GM10847 (cell line): ENCODE data around the gene SDK1.

Source experiments
- POLR2A ChIP-seq: IDR thresholded peaks from 2 replicates; pipeline ENCODE4 v1.6.1; 2011; ENCODE audit not compliant: insufficient read length; ENCODE audit errors: extremely low read depth

The SDK1 gene

DNA sequence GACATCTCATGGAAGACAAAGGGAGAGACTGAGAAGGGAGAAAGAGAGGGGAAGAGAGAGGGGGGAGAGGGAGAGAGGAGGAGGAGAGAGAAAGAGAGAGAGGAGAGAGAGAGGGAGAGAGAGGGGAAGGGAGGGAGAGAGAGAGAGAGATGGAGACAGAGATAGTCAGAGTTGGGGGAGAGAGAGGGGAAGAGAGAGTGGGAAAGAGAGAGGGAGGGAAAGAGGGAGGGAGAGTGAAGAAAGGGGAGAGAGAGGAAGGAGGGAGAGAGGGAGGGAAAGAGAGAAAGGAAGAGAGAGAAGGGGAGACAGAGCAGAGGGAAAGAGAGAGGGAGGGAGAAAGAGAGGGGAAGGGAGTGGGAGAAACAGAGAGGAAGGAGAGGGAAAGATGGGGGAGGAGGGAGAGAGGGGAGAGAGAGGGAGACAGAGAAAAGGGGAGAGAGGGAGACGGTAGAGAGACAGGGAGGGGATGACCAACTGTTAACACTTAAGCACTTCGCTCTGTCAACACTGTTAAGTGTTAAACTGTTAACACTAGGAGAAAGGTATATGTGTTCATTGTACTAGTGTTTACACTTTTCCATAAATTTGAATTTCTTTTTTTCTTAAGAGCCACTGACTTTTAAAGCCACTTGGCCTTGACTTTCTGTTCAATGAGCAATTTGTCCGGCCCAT is 21.8 kb upstream of the SDK1 start:
- no peak for TF ChIP-seq POLR2A

DNA sequence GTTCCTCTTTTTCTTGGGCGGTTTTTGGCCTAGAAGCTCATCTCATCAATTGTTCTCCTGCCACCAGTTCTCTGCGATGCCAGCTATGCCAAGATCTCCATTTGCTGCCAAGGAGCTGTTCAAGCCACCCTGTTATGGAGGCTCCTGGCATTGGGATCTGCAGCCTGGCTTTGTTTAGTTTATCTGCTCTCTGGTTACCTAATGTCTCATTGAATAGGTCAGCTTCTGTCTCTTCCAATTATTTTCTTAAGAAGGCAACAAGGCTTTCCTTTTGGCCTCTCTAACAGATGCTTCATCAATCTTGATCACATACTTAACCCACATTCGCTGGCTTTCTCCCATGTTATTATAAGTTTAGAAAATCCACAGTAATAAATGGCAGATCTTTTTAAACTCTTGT is 20.6 kb upstream of the SDK1 start:
- no peak for TF ChIP-seq POLR2A

DNA sequence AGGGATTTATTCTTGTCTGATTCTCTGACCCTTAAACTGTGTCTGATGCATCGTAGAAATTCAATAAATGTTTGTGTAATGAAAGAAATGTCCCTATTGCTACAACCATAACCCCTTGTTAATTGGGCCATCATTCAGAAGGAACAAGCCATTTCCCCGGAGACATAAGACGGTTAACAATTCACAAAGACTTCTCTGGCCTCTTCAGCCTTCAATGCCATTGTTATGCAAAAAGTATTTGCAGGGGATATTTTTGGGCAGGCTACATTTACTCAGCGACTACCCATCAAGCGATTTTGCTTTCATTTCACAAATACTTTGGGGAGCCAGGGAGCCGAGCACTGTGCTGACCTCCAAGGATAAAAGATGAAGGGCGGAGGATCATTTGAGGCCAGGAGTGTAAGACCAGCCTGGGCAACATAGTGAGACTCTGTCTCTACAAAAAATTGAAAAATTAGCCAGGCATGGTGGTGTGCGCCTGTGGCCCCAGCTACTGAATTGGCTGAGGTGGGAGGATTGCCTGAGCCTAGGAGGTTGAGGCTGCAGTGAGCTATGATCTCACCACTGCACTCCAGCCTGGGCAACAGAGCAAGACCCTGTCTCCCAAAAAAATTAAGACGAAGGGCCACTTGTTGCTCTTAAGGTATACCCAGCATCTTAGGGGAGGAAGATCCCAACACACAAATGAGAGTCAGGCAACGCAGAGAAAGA is 20.0 kb upstream of the SDK1 start:
- no peak for TF ChIP-seq POLR2A

DNA sequence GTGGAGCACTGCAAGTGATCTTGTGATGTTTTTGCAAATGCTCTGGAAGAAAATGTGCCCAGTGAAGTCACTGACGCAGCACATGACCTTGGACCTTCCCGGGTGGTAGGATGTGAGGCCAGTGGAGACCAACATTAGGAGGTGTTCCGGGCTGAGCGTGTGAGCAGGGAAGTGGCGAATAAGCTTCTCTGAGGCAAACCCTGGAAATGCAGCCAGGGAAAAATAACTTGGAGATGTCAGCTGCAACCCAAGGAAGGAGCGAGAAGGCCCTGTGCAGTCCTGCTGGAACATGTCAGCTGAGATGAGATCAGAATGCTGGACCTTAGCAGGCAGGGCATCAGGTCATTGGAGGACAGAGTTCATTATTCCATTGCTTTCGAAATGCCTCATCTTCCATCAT is 18.6 kb upstream of the SDK1 start:
- TF ChIP-seq POLR2A: no peak

DNA sequence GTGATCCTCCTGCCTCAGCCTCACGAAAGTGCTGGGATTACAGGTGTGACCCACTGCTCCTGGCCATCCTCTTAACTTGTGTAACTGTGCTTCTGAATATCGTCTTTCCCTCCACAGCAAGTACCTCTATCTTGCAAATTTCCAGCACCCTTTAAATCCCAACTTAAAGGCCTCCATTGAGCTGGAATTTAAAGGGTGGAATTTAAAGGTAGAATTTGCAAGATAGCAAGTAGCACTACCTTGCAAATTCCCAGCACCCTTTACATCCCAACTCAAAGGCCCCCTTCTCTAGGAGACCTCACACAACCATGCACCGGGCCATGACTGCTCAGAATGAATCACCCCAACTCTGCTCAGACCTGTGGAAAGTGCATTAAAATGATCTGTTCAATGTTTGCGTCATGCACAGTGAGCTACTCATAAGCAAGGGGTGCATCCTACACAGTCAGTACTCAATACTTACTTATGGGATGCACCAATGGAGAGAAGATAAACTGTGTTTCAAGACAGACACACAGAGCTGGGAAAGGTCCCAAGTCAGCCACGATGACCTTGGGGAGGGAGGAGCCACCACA is 17.8 kb upstream of the SDK1 start:
- TF ChIP-seq POLR2A: no peak

DNA sequence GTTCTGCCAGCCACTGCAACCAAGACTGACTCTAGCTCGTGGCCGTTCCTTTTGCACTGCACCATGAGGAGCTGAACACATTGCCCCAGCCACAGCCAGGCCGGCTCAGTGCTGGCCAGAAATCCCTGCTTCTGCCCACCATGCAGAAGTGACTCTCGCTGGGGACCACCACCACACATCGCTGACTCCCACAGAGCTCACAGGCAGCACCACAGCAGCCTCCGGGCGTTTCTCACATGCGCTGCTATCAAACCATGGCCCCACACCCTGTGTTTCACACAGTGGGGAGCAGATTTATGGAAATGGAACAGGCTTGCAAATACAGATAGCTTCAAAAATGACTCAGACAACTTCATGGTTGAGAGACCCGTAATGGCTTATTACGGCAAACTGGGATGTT is 15.4 kb upstream of the SDK1 start:
- no peak for TF ChIP-seq POLR2A

DNA sequence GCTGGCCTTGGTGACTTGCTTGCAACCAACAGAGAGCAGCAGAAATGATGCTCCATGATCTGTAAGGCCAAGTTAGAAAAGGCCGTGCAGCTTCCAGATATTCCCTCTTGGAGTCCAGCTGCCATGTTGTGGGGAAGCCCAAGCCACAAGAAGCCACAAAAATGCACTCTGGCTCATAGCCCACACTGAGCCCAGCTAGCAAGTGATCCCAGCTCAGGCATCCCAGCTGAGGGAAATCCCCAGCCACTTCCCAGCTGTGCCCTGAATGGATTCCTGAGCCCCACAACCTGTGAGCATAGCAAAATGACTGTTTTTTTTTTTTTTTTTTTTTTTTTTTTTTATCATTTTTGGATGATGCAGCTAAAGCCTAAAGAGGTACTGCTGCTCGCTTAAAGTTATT is 11.1 kb upstream of the SDK1 start:
- TF ChIP-seq POLR2A: no peak

DNA sequence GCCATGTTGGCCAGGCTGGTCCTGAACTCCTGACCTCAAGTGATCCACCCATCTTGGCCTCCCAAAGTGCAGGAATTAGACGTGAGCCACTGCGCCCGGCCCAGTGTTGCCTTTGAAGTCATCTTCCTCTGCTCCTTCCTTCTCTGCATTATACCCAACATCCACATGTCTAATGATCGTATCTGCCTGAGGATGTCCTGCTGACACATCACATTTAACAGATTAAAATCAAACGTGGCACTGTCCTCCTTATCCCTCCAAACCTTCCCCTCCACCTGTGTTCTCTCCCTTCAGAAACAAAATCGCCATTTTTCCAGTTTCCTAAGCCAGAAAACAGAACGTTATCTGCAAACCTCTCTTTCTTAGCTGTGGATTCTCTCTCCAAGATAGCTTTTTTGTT is 8.4 kb upstream of the SDK1 start:
- TF ChIP-seq POLR2A: no peak

DNA sequence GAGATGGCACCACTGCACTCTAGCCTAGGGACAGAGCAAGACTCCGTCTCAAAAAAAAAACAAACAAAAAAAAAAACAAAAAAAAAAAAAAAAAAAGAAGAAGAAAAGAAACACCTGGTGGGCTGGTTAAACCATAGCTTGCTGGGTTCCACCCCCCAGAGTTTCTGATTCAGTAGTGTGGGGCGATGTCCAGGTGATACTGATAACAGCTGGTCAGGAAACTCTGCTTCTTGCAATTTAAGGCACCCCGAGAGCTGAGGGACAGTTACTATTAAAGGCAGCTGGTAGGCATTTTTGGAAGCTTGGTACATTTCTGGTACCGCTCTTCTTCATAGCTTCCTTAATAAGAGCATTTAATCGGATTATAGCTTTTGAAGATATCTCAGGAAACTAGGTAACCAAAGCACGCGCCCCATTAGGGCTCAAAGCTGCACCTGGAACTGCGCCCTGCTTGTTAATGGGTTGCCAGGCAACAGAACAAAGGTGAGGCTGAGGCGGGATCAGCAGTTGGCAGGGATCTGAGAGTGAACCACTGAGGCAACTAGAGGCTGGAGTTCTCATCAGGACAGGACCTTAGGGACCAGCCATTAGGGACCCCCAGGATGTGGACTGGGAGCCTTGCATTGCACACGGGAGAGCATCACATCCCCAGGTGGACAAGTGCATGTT is 6.5 kb upstream of the SDK1 start:
- TF ChIP-seq POLR2A: no peak

DNA sequence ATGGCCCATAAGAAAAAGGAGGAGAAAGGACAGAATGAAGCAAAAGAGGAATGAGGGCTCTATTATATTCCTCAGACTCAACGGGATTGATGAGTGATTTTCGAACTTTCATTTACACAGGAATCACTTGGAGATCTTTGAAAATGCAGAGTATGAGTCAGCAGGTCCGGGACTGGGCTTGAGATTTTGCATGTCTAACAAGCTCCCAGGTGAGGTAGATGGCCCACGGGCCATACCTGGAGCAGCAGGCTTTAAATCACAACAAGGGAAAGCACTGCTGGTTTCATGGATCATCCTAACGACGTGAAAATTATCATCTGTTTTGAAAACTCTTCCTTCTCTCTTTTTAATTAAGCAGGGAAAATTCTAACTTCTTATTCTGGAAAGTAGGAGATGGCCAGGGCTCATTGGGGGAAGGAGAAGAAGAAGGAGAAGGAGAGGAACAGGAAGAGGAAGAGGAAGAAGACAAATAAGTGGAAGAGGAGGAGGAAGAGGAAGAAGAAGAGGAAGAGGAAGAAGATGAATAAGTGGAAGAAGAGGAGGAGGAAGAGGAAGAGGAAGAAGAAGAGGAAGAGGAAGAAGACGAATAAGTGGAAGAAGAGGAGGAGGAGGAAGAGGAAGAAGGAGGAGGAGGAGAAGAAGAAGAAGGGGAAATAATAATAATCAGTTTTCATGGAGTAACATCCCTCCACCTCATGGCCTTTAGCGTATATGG is 3.8 kb upstream of the SDK1 start:
- TF ChIP-seq POLR2A: no peak

DNA sequence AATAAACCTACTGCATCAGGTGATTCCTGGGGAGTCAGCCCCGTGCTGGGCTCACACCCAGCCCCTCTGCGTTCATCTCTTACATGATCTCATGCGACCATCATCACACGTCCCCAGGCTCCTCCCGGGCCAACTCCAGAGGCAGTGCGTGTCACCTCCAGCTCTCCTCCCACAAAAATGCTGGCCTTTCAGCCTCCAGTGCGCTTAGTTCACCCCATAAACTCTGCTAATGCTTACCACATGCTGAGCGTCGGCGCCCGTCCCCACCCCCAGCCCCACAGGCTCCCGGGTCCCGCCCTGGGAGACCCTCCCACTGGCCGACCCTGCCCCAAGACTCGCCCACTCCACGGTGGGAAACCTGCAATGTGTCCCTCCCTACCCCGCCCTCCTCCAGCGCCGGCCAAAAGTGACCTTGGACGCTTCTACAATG is 816 bp upstream of the SDK1 start:
- no peak for TF ChIP-seq POLR2A

DNA sequence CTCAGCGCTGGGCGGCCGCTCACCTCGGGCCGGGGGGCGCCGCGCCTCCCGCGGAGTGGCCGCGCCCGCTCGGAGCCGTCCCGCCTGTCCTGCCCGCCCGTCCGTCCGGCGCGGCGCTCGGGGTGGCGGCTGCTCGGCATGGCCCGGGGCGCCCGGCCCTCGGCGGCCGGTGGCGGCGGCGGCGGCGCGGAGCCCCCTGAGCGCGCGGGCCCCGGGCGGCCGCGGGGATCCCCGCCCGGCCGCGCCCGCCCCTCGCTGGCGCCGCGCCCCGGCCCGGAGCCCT is 338 bp downstream of the SDK1 start:
- TF ChIP-seq POLR2A: no peak

DNA sequence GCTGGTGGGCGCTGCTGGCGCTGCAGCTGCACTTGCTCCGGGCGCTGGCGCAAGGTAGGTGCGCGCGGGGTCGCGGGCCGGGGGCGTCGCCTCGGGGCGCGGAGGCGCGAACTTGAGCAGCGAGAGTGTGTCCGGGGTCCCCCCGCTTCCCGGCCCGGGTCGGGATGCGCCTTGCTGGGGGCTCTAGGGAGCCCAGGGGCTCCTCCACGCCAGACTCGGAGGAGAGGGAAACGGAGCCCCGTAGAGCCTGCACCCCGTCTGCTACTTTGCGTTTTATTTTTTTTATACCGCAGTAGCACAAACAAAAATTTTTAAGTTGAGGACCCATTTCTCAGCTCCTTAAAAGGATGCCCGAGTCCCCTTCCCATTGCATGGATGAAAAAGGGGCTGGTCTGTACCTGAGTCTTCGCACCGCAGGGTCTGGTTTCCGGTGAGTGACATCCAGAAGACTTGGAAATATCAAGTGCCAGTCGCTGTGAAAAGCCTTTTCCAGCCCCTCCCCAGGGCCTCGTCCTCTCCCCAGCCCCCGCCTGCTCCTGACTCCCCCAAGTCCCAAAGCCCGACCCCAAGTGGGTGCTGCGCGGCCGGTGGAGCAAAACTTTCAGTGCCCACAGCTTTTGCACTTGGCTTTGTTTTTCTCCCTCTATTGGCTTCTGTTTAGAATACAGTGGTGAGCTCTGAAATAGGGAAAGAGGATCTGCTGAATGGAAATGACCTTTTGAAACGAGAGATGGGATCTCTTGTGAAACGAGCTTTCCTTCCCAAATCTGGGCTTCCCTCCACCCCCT is 973 bp downstream of the SDK1 start:
- TF ChIP-seq POLR2A: no peak

DNA sequence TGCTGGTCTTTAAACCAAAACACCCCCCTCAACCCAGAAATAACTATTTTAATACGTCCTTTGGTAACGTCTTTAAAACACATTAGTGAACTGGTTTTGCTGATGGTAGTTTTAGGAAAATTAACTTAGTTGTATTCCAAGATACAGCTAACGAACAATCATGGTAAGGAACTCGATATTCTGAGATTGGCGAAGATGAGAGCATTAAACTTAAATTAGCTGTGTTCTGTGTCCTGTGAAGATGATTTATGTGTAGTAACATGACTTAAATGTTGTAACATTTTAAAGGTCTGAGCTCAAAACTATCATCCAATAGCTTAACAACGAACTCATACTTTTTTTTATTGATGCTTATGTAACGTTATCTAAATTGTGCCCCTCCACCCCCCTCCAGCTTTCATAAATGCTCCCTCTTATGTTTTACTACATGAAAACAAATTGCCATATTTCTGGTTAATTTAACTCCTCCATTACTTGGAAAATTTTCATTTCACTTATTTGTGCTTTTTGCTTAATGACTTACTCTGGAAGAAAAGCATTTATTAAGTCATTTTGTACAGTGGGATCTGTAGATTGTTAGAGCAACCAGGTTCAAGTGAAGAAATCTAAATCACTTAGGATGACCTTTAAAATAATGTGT is 1.7 kb downstream of the SDK1 start:
- no peak for TF ChIP-seq POLR2A
